H9 (cell line): ENCODE results near the gene SZT2. TPM values are rescaled to one million over a fixed set of nuclear protein-coding genes. Genes with fewer than 3 reads are reported as not detected.

Experiments
- DNase-seq: peaks from one replicate; pipeline ENCODE4 v3.0.0-alpha.2; 2017
- H2AFZ ChIP-seq: one replicate; pipeline ENCODE4 v1.6.1; 2013; ENCODE audit warnings: mild to moderate bottlenecking, low read length, control low read depth, moderate library complexity
- H2AK5ac ChIP-seq: 2 replicates; pipeline ENCODE4 v1.6.1; 2013; ENCODE audit warnings: low read length, control low read depth, mixed read lengths; ENCODE audit not compliant: insufficient read length
- H2BK120ac ChIP-seq: one replicate; pipeline ENCODE4 v1.6.1; 2013; ENCODE audit warnings: low read depth, mild to moderate bottlenecking, low read length, control low read depth, inconsistent platforms; ENCODE audit not compliant: poor library complexity, severe bottlenecking
- H2BK12ac ChIP-seq: 2 replicates; pipeline ENCODE4 v1.6.1; 2013; ENCODE audit warnings: low read length, control low read depth, mixed read lengths, low read depth; ENCODE audit not compliant: insufficient read length
- H2BK15ac ChIP-seq: 2 replicates; pipeline ENCODE4 v1.6.1; 2013; ENCODE audit warnings: low read depth, low read length, control low read depth
- H2BK20ac ChIP-seq: one replicate; pipeline ENCODE4 v1.6.1; 2013; ENCODE audit warnings: low read depth, mild to moderate bottlenecking, low read length, control low read depth, inconsistent platforms; ENCODE audit not compliant: poor library complexity, severe bottlenecking
- H2BK5ac ChIP-seq: 2 replicates; pipeline ENCODE4 v1.6.1; 2013; ENCODE audit warnings: low read length, control low read depth, mixed read lengths; ENCODE audit not compliant: insufficient read length
- H3K14ac ChIP-seq: 2 replicates; pipeline ENCODE4 v1.6.1; 2013; ENCODE audit warnings: low read length, control low read depth; ENCODE audit not compliant: insufficient read depth
- H3K18ac ChIP-seq: 2 replicates; pipeline ENCODE4 v1.6.1; 2013; ENCODE audit warnings: low read depth, mild to moderate bottlenecking, mixed read lengths, low read length, control low read depth; ENCODE audit not compliant: insufficient read length
- H3K23ac ChIP-seq: 2 replicates; pipeline ENCODE4 v1.6.1; 2013; ENCODE audit warnings: low read length, control low read depth, mixed read lengths, low read depth; ENCODE audit not compliant: insufficient read length
- H3K23me2 ChIP-seq: 2 replicates; pipeline ENCODE4 v1.6.1; 2013; ENCODE audit warnings: low read depth, mild to moderate bottlenecking, mixed read lengths, low read length, control low read depth; ENCODE audit not compliant: insufficient read length, poor library complexity, severe bottlenecking
- H3K27ac ChIP-seq: 2 replicates; pipeline ENCODE4 v1.5.1; 2013; ENCODE audit warnings: low read length, control low read depth, mixed read lengths, low read depth; ENCODE audit not compliant: insufficient read length
- H3K27me3 ChIP-seq: 2 replicates; pipeline ENCODE4 v1.6.1; 2013; ENCODE audit warnings: low read length, control low read depth, inconsistent platforms; ENCODE audit not compliant: insufficient read depth
- H3K4ac ChIP-seq: 2 replicates; pipeline ENCODE4 v1.6.1; 2013; ENCODE audit warnings: low read depth, mild to moderate bottlenecking, control low read depth, inconsistent platforms, low read length, moderate library complexity
- H3K4me1 ChIP-seq: 2 replicates; pipeline ENCODE4 v1.6.1; 2013; ENCODE audit warnings: low read length, control low read depth, inconsistent platforms; ENCODE audit not compliant: insufficient read depth
- H3K4me2 ChIP-seq: 2 replicates; pipeline ENCODE4 v1.6.1; 2013; ENCODE audit warnings: low read length, control low read depth, mixed read lengths; ENCODE audit not compliant: insufficient read length, insufficient read depth
- H3K56ac ChIP-seq: 2 replicates; pipeline ENCODE4 v1.6.1; 2013; ENCODE audit warnings: low read depth, mild to moderate bottlenecking, mixed read lengths, low read length, control low read depth; ENCODE audit not compliant: insufficient read length
- H3K79me1 ChIP-seq: 2 replicates; pipeline ENCODE4 v1.6.1; 2013; ENCODE audit warnings: low read depth, mild to moderate bottlenecking, moderate library complexity, low read length, control low read depth, inconsistent platforms; ENCODE audit not compliant: insufficient read depth, poor library complexity, severe bottlenecking
- H3K79me2 ChIP-seq: 2 replicates; pipeline ENCODE4 v1.6.1; 2013; ENCODE audit warnings: low read length, control low read depth, inconsistent platforms; ENCODE audit not compliant: insufficient read depth
- H3K9ac ChIP-seq: 2 replicates; pipeline ENCODE4 v1.6.1; 2013; ENCODE audit warnings: low read length, control low read depth, mixed read lengths; ENCODE audit not compliant: insufficient read length; ENCODE audit errors: extremely low read depth
- H3K9me3 ChIP-seq: one replicate; pipeline ENCODE4 v1.6.1; 2013; ENCODE audit warnings: low read depth, low read length, inconsistent platforms; ENCODE audit not compliant: control insufficient read depth
- H3T11ph ChIP-seq: one replicate; pipeline ENCODE4 v1.6.1; 2013; ENCODE audit warnings: mild to moderate bottlenecking, low read length, control low read depth, inconsistent platforms
- H4K20me1 ChIP-seq: one replicate; pipeline ENCODE4 v1.6.1; 2013; ENCODE audit not compliant: control insufficient read depth, insufficient read length, insufficient read depth
- H4K5ac ChIP-seq: 2 replicates; pipeline ENCODE4 v1.6.1; 2013; ENCODE audit warnings: low read depth, mild to moderate bottlenecking, mixed read lengths, low read length, control low read depth; ENCODE audit not compliant: insufficient read length
- H4K8ac ChIP-seq: replicated peaks from 2 replicates; pipeline ENCODE4 v1.6.1; 2013; ENCODE audit warnings: low read length, control low read depth, mixed read lengths, low read depth; ENCODE audit not compliant: insufficient read length
- H4K91ac ChIP-seq: 2 replicates; pipeline ENCODE4 v1.6.1; 2013; ENCODE audit warnings: low read depth, mild to moderate bottlenecking, moderate library complexity, mixed read lengths, low read length, control low read depth; ENCODE audit not compliant: insufficient read length
- H3K27ac Mint-ChIP-seq, 3 experiments: 2 replicates in 2 of 3; 3 replicates in 1 of 3; pipeline ENCODE4 v1.8.0; 2020 to 2021; ENCODE audit warnings: mixed read lengths in 3 of 3, mild to moderate bottlenecking in 1 of 3, moderate library complexity in 1 of 3
- H3K27me3 Mint-ChIP-seq: 2 replicates; pipeline ENCODE4 v1.8.0; 2021; ENCODE audit warnings: low read depth, mild to moderate bottlenecking, moderate library complexity, mixed read lengths
- H3K36me3 Mint-ChIP-seq, 3 experiments: 2 replicates in 2 of 3; 3 replicates in 1 of 3; pipeline ENCODE4 v1.8.0; 2020 to 2021; ENCODE audit warnings: low read depth in 3 of 3, mixed read lengths in 3 of 3; ENCODE audit not compliant: insufficient read depth in 1 of 3
- H3K4me1 Mint-ChIP-seq, 2 experiments: 2 replicates each; pipeline ENCODE4 v1.8.0; 2020; ENCODE audit warnings: mixed read lengths in 2 of 2
- H3K4me3 Mint-ChIP-seq, 2 experiments: 2 replicates in 1 of 2; 3 replicates in 1 of 2; pipeline ENCODE4 v1.8.0; 2020 to 2021; ENCODE audit warnings: mild to moderate bottlenecking in 2 of 2, mixed read lengths in 2 of 2, moderate library complexity in 1 of 2
- H3K9me3 Mint-ChIP-seq, 2 experiments: 2 replicates in 1 of 2; 3 replicates in 1 of 2; pipeline ENCODE4 v1.8.0; 2020; ENCODE audit warnings: mild to moderate bottlenecking in 2 of 2, mixed read lengths in 2 of 2, moderate library complexity in 1 of 2
- CTCF ChIP-seq: fragments of 200-600 bp; sonication (generic); conservative IDR thresholded peaks from 3 replicates; pipeline ENCODE4 v1.8.0; 2021; ENCODE audit warnings: antibody characterized with exemption, mild to moderate bottlenecking
- WGBS: extraction: QIAGEN DNeasy Blood & Tissue Kit; methylation state at CpG from one replicate; pipeline ENCODE4 v1.1.7; 2013; ENCODE audit warnings: missing lambda C conversion rate, low lambda C conversion rate, mixed read lengths; ENCODE audit not compliant: insufficient read length; ENCODE audit errors: extremely low coverage; 5-methylcytosine and 5-hydroxymethylcytosine counted together
- total RNA-seq: library from RNA; stranded (reverse); gene quantifications from 2 replicates; pipeline ENCODE4 v1.2.1, GENCODE V29; 2021

Gene SZT2
- total RNA-seq, 1 experiment from 2014 or later = 16.8 TPM

DNA sequence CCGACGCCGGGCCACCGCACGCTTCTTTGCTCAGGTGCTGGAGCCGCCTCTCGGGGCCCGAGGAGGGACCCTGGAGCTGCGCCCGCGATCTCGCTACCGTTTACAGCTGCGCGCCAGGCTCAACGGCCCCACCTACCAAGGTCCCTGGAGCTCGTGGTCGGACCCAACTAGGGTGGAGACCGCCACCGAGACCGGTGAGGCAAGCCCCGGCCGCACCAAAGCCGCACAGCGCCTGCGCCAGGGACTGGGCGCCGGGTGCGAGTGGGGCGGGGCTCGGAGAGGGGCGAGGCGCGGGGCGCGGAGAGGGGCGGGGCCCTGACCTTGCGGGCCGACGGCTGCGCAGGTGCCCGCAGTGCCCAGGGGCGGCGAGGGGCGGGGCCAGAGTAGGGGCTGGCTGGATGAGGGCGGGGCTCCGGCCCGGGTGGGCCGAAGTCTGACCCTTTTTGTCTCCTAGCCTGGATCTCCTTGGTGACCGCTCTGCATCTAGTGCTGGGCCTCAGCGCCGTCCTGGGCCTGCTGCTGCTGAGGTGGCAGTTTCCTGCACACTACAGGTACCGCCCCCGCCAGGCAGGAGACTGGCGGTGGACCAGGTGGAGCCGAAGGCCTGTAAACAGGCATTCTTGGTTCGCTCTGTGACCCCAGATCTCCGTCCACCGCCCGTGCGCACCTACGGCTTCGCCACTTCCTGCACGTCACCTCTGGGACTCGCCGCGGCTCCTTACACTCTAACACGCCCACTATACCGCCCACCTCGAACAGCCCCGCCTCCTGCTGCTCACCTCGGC lies 40.7 kb upstream of the SZT2 start:
- no peak for TF ChIP-seq CTCF
- Histone ChIP-seq H2BK120ac (no peak overlapping the region), H2AK5ac (no peak overlapping the region), H4K91ac (no peak overlapping the region), H4K8ac (no peak overlapping the region), H3K14ac (peak overlapping the region; percentile 97), H3K4me1 (peaks cover 5% of the 10 kb centered on the region), H3K4me2 (peak overlapping the region; percentile 77), H3K79me1 (no peaks in the 10 kb centered on the region), H3K4ac (no peak overlapping the region), H2AFZ (no peak overlapping the region), H2BK5ac (peak overlapping the region; percentile 58), H3K79me2 (no peaks in the 10 kb centered on the region), H4K20me1 (no peaks in the 10 kb centered on the region), H3K27ac (peak overlapping the region; percentile 66), H3K27me3 (peaks cover 4% of the 10 kb centered on the region), H2BK20ac (no peak overlapping the region), H3K56ac (no peak overlapping the region), H3K9ac (peak overlapping the region; percentile 81), H2BK15ac (no peak overlapping the region), H4K5ac (no peak overlapping the region), H3K9me3 (no peaks in the 10 kb centered on the region), H3K18ac (peak overlapping the region; percentile 89), H3T11ph (no peak overlapping the region), H3K23ac (no peak overlapping the region), H3K23me2 (peaks cover 10% of the 10 kb centered on the region), H2BK12ac (no peak overlapping the region)
- Mint-ChIP-seq H3K27me3 (peaks cover 16% of the 10 kb centered on the region), H3K27ac (peak overlapping the region; percentile 92 to 100 (median 100)), H3K4me1 (peaks cover 32 to 50% of the 10 kb centered on the region in 2 experiments), H3K36me3 (no peaks in the 10 kb centered on the region), H3K9me3 (no peaks in the 10 kb centered on the region), H3K4me3 (peak overlapping the region; percentile 83 to 84)
- peak; percentile 98 for DNase-seq
- WGBS = no CpG with 5 or more reads among the region's 72 CpGs
